H9 (cell line): ENCODE measurements around the gene ATXN10. TPM values are rescaled to one million over a fixed set of nuclear protein-coding genes. Genes with fewer than 3 reads are reported as not detected.
A peak's percentile ranks its signal among the peaks of the same experiment; 100 is the strongest.

Experiments used
- DNase-seq: peaks from one replicate; pipeline ENCODE4 v3.0.0-alpha.2; 2017
- H2AFZ ChIP-seq: one replicate; pipeline ENCODE4 v1.6.1; 2013; ENCODE audit warnings: mild to moderate bottlenecking, low read length, control low read depth, moderate library complexity
- H2AK5ac ChIP-seq: 2 replicates; pipeline ENCODE4 v1.6.1; 2013; ENCODE audit warnings: low read length, control low read depth, mixed read lengths; ENCODE audit not compliant: insufficient read length
- H2BK120ac ChIP-seq: one replicate; pipeline ENCODE4 v1.6.1; 2013; ENCODE audit warnings: low read depth, mild to moderate bottlenecking, low read length, control low read depth, inconsistent platforms; ENCODE audit not compliant: poor library complexity, severe bottlenecking
- H2BK12ac ChIP-seq: 2 replicates; pipeline ENCODE4 v1.6.1; 2013; ENCODE audit warnings: low read length, control low read depth, mixed read lengths, low read depth; ENCODE audit not compliant: insufficient read length
- H2BK15ac ChIP-seq: 2 replicates; pipeline ENCODE4 v1.6.1; 2013; ENCODE audit warnings: low read depth, low read length, control low read depth
- H2BK20ac ChIP-seq: one replicate; pipeline ENCODE4 v1.6.1; 2013; ENCODE audit warnings: low read depth, mild to moderate bottlenecking, low read length, control low read depth, inconsistent platforms; ENCODE audit not compliant: poor library complexity, severe bottlenecking
- H2BK5ac ChIP-seq: 2 replicates; pipeline ENCODE4 v1.6.1; 2013; ENCODE audit warnings: low read length, control low read depth, mixed read lengths; ENCODE audit not compliant: insufficient read length
- H3K14ac ChIP-seq: 2 replicates; pipeline ENCODE4 v1.6.1; 2013; ENCODE audit warnings: low read length, control low read depth; ENCODE audit not compliant: insufficient read depth
- H3K18ac ChIP-seq: 2 replicates; pipeline ENCODE4 v1.6.1; 2013; ENCODE audit warnings: low read depth, mild to moderate bottlenecking, mixed read lengths, low read length, control low read depth; ENCODE audit not compliant: insufficient read length
- H3K23ac ChIP-seq: 2 replicates; pipeline ENCODE4 v1.6.1; 2013; ENCODE audit warnings: low read length, control low read depth, mixed read lengths, low read depth; ENCODE audit not compliant: insufficient read length
- H3K23me2 ChIP-seq: 2 replicates; pipeline ENCODE4 v1.6.1; 2013; ENCODE audit warnings: low read depth, mild to moderate bottlenecking, mixed read lengths, low read length, control low read depth; ENCODE audit not compliant: insufficient read length, poor library complexity, severe bottlenecking
- H3K27ac ChIP-seq: 2 replicates; pipeline ENCODE4 v1.5.1; 2013; ENCODE audit warnings: low read length, control low read depth, mixed read lengths, low read depth; ENCODE audit not compliant: insufficient read length
- H3K27me3 ChIP-seq: 2 replicates; pipeline ENCODE4 v1.6.1; 2013; ENCODE audit warnings: low read length, control low read depth, inconsistent platforms; ENCODE audit not compliant: insufficient read depth
- H3K4ac ChIP-seq: 2 replicates; pipeline ENCODE4 v1.6.1; 2013; ENCODE audit warnings: low read depth, mild to moderate bottlenecking, control low read depth, inconsistent platforms, low read length, moderate library complexity
- H3K4me1 ChIP-seq: 2 replicates; pipeline ENCODE4 v1.6.1; 2013; ENCODE audit warnings: low read length, control low read depth, inconsistent platforms; ENCODE audit not compliant: insufficient read depth
- H3K4me2 ChIP-seq: 2 replicates; pipeline ENCODE4 v1.6.1; 2013; ENCODE audit warnings: low read length, control low read depth, mixed read lengths; ENCODE audit not compliant: insufficient read length, insufficient read depth
- H3K56ac ChIP-seq: 2 replicates; pipeline ENCODE4 v1.6.1; 2013; ENCODE audit warnings: low read depth, mild to moderate bottlenecking, mixed read lengths, low read length, control low read depth; ENCODE audit not compliant: insufficient read length
- H3K79me1 ChIP-seq: 2 replicates; pipeline ENCODE4 v1.6.1; 2013; ENCODE audit warnings: low read depth, mild to moderate bottlenecking, moderate library complexity, low read length, control low read depth, inconsistent platforms; ENCODE audit not compliant: insufficient read depth, poor library complexity, severe bottlenecking
- H3K79me2 ChIP-seq: 2 replicates; pipeline ENCODE4 v1.6.1; 2013; ENCODE audit warnings: low read length, control low read depth, inconsistent platforms; ENCODE audit not compliant: insufficient read depth
- H3K9ac ChIP-seq: 2 replicates; pipeline ENCODE4 v1.6.1; 2013; ENCODE audit warnings: low read length, control low read depth, mixed read lengths; ENCODE audit not compliant: insufficient read length; ENCODE audit errors: extremely low read depth
- H3K9me3 ChIP-seq: one replicate; pipeline ENCODE4 v1.6.1; 2013; ENCODE audit warnings: low read depth, low read length, inconsistent platforms; ENCODE audit not compliant: control insufficient read depth
- H3T11ph ChIP-seq: one replicate; pipeline ENCODE4 v1.6.1; 2013; ENCODE audit warnings: mild to moderate bottlenecking, low read length, control low read depth, inconsistent platforms
- H4K20me1 ChIP-seq: one replicate; pipeline ENCODE4 v1.6.1; 2013; ENCODE audit not compliant: control insufficient read depth, insufficient read length, insufficient read depth
- H4K5ac ChIP-seq: 2 replicates; pipeline ENCODE4 v1.6.1; 2013; ENCODE audit warnings: low read depth, mild to moderate bottlenecking, mixed read lengths, low read length, control low read depth; ENCODE audit not compliant: insufficient read length
- H4K8ac ChIP-seq: replicated peaks from 2 replicates; pipeline ENCODE4 v1.6.1; 2013; ENCODE audit warnings: low read length, control low read depth, mixed read lengths, low read depth; ENCODE audit not compliant: insufficient read length
- H4K91ac ChIP-seq: 2 replicates; pipeline ENCODE4 v1.6.1; 2013; ENCODE audit warnings: low read depth, mild to moderate bottlenecking, moderate library complexity, mixed read lengths, low read length, control low read depth; ENCODE audit not compliant: insufficient read length
- H3K27ac Mint-ChIP-seq, 3 experiments: 2 replicates in 2 of 3; 3 replicates in 1 of 3; pipeline ENCODE4 v1.8.0; 2020 to 2021; ENCODE audit warnings: mixed read lengths in 3 of 3, mild to moderate bottlenecking in 1 of 3, moderate library complexity in 1 of 3
- H3K27me3 Mint-ChIP-seq: 2 replicates; pipeline ENCODE4 v1.8.0; 2021; ENCODE audit warnings: low read depth, mild to moderate bottlenecking, moderate library complexity, mixed read lengths
- H3K36me3 Mint-ChIP-seq, 3 experiments: 2 replicates in 2 of 3; 3 replicates in 1 of 3; pipeline ENCODE4 v1.8.0; 2020 to 2021; ENCODE audit warnings: low read depth in 3 of 3, mixed read lengths in 3 of 3; ENCODE audit not compliant: insufficient read depth in 1 of 3
- H3K4me1 Mint-ChIP-seq, 2 experiments: 2 replicates each; pipeline ENCODE4 v1.8.0; 2020; ENCODE audit warnings: mixed read lengths in 2 of 2
- H3K4me3 Mint-ChIP-seq, 2 experiments: 2 replicates in 1 of 2; 3 replicates in 1 of 2; pipeline ENCODE4 v1.8.0; 2020 to 2021; ENCODE audit warnings: mild to moderate bottlenecking in 2 of 2, mixed read lengths in 2 of 2, moderate library complexity in 1 of 2
- H3K9me3 Mint-ChIP-seq, 2 experiments: 2 replicates in 1 of 2; 3 replicates in 1 of 2; pipeline ENCODE4 v1.8.0; 2020; ENCODE audit warnings: mild to moderate bottlenecking in 2 of 2, mixed read lengths in 2 of 2, moderate library complexity in 1 of 2
- WGBS: extraction: QIAGEN DNeasy Blood & Tissue Kit; methylation state at CpG from one replicate; pipeline ENCODE4 v1.1.7; 2013; ENCODE audit warnings: missing lambda C conversion rate, low lambda C conversion rate, mixed read lengths; ENCODE audit not compliant: insufficient read length; ENCODE audit errors: extremely low coverage; 5-methylcytosine and 5-hydroxymethylcytosine counted together
- total RNA-seq: library from RNA; stranded (reverse); gene quantifications from 2 replicates; pipeline ENCODE4 v1.2.1, GENCODE V29; 2021
- TF ChIP-seq, protein P1 (sequence below): fragments of 200-600 bp; sonication (generic); conservative IDR thresholded peaks from 3 replicates; pipeline ENCODE4 v1.8.0; 2021; ENCODE audit warnings: antibody characterized with exemption, mild to moderate bottlenecking

Gene ATXN10
- total RNA-seq, 1 experiment from 2014 or later: 210 TPM

DNA sequence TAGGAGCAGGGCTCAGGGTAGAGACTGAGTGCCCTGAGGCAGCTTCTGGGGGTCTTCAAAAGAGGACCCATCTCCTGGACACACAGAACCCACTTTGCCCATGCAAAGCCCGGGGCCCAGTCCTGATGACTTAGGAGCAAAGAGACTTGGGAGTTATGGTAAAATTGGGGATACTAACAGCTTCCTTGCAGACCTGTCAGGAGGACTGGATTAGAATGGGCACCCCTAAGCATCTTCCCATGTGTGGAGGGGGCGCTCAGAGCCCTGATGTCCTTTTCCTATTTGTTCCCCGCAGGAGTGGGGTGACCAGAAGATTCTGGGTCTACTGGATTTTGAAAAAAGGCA is 205.4 kb downstream of the ATXN10 start:
- no peak overlapping the region for H3K4me2 ChIP-seq
- H3K4me1 Mint-ChIP-seq: peaks cover 7 to 32% of the 10 kb centered on the region in 2 experiments
- TF ChIP-seq, protein P1, sequence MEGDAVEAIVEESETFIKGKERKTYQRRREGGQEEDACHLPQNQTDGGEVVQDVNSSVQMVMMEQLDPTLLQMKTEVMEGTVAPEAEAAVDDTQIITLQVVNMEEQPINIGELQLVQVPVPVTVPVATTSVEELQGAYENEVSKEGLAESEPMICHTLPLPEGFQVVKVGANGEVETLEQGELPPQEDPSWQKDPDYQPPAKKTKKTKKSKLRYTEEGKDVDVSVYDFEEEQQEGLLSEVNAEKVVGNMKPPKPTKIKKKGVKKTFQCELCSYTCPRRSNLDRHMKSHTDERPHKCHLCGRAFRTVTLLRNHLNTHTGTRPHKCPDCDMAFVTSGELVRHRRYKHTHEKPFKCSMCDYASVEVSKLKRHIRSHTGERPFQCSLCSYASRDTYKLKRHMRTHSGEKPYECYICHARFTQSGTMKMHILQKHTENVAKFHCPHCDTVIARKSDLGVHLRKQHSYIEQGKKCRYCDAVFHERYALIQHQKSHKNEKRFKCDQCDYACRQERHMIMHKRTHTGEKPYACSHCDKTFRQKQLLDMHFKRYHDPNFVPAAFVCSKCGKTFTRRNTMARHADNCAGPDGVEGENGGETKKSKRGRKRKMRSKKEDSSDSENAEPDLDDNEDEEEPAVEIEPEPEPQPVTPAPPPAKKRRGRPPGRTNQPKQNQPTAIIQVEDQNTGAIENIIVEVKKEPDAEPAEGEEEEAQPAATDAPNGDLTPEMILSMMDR: no peak
- no peaks in the 10 kb centered on the region for H3K36me3 Mint-ChIP-seq
- no peak overlapping the region for H2AFZ ChIP-seq
- H3T11ph ChIP-seq: no peak overlapping the region
- no peak overlapping the region for H3K27ac ChIP-seq
- no peak overlapping the region for H4K91ac ChIP-seq
- DNase-seq: peak; percentile 14
- no peaks in the 10 kb centered on the region for H3K9me3 ChIP-seq
- H3K23me2 ChIP-seq: no peaks in the 10 kb centered on the region
- no peak overlapping the region for H2BK5ac ChIP-seq
- peaks cover 36% of the 10 kb centered on the region for H3K27me3 Mint-ChIP-seq
- no peaks in the 10 kb centered on the region for H4K20me1 ChIP-seq
- H4K5ac ChIP-seq: no peak overlapping the region
- no peak overlapping the region for H3K56ac ChIP-seq
- H3K79me2 ChIP-seq: no peaks in the 10 kb centered on the region
- H3K27me3 ChIP-seq: peaks cover 3% of the 10 kb centered on the region; the same call in 1 of the 2 replicates
- no peak overlapping the region for H2AK5ac ChIP-seq
- H2BK20ac ChIP-seq: no peak overlapping the region
- H3K79me1 ChIP-seq: no peaks in the 10 kb centered on the region
- no peak overlapping the region for H3K4ac ChIP-seq
- H4K8ac ChIP-seq: no peak overlapping the region
- H3K4me1 ChIP-seq: no peaks in the 10 kb centered on the region
- no peak overlapping the region for H2BK120ac ChIP-seq
- no CpG with 5 or more reads among the region's 3 CpGs for WGBS
- H3K18ac ChIP-seq: no peak overlapping the region
- H3K14ac ChIP-seq: no peak overlapping the region; the same call in 1 of the 2 replicates
- no peak overlapping the region for H3K9ac ChIP-seq
- no peak overlapping the region for H3K23ac ChIP-seq
- H3K27ac Mint-ChIP-seq: no peak overlapping the region
- no peak overlapping the region for H3K4me3 Mint-ChIP-seq
- H2BK12ac ChIP-seq: no peak overlapping the region
- H2BK15ac ChIP-seq: no peak overlapping the region
- H3K9me3 Mint-ChIP-seq: peaks cover 5 to 9% of the 10 kb centered on the region in 2 experiments; a peak in 2 of 5 replicates
